DMS153 (cell line): Measurements from ENCODE around the gene SLC2A13.

Experiments used
- DNase-seq: peaks from one replicate; lab custom pipeline; 2025; lab: John Stamatoyannopoulos, UW

SLC2A13 gene

GRCh38 chr12:40105515-40106201, at the start of gene SLC2A13:
TSS of gene SLC2A13 (minus strand) at chr12:40106081. CDS start at chr12:40105808, 273 bp downstream.
- DNase-seq: peak; percentile 37

- no peak for DNase-seq
Observed at GRCh38 chr12:40154381-40154780, 48.5 kb upstream of the SLC2A13 start.

GRCh38 chr12:40153432-40153831, 47.6 kb upstream of the SLC2A13 start:
- no peak for DNase-seq

GRCh38 chr12:40152783-40153383, 47.0 kb upstream of the SLC2A13 start:
- no peak for DNase-seq

GRCh38 chr12:40149673-40150260, 43.9 kb upstream of the SLC2A13 start:
- DNase-seq: no peak

- no peak for DNase-seq
Observed at GRCh38 chr12:40146800-40147797, 41.2 kb upstream of the SLC2A13 start.

- DNase-seq: no peak
Observed at GRCh38 chr12:40145896-40146295, 40.0 kb upstream of the SLC2A13 start.

GRCh38 chr12:40144023-40144422, 38.1 kb upstream of the SLC2A13 start:
- DNase-seq: no peak

- no peak for DNase-seq
Observed at GRCh38 chr12:40142001-40142744, 36.3 kb upstream of the SLC2A13 start.

GRCh38 chr12:40138526-40138925, 32.6 kb upstream of the SLC2A13 start:
- no peak for DNase-seq

- no peak for DNase-seq
Observed at GRCh38 chr12:40137252-40137651, 31.4 kb upstream of the SLC2A13 start.

GRCh38 chr12:40127408-40127807, 21.5 kb upstream of the SLC2A13 start:
- DNase-seq: no peak

- no peak for DNase-seq
Observed at GRCh38 chr12:40123496-40123895, 17.6 kb upstream of the SLC2A13 start.

- DNase-seq: no peak
Observed at GRCh38 chr12:40122842-40123241, 17.0 kb upstream of the SLC2A13 start.

- no peak for DNase-seq
Observed at GRCh38 chr12:40117818-40118217, 11.9 kb upstream of the SLC2A13 start.

GRCh38 chr12:40110586-40110985, 4.7 kb upstream of the SLC2A13 start:
- no peak for DNase-seq

GRCh38 chr12:40107803-40108620, 2.1 kb upstream of the SLC2A13 start:
- DNase-seq: no peak

- peak; percentile 87 for DNase-seq
Observed at GRCh38 chr12:40107098-40107802, 1.4 kb upstream of the SLC2A13 start.

GRCh38 chr12:40106655-40107054, 774 bp upstream of the SLC2A13 start:
- DNase-seq: no peak

GRCh38 chr12:40106202-40106533, 287 bp upstream of the SLC2A13 start:
- no peak for DNase-seq
